Prostate gland (tissue), 2 donors: ENCODE data around the gene CSMD2. TPM values are rescaled to one million over a fixed set of nuclear protein-coding genes. Genes with fewer than 3 reads are reported as not detected.

ENCODE experiments used
- DNase-seq: peaks from one replicate; pipeline ENCODE4 v3.0.0-alpha.2; 2019; ENCODE audit warnings: low spot score
- H3K27ac ChIP-seq, 2 donors: fragments of 200-600 bp; sonication (generic); 2 replicates each; pipeline ENCODE4 v1.5.1; 2017 to 2019
- H3K27me3 ChIP-seq: fragments of 200-600 bp; sonication (generic); replicated peaks from 2 replicates; pipeline ENCODE4 v1.5.1; 2019; ENCODE audit not compliant: insufficient read depth
- H3K36me3 ChIP-seq, 2 donors: fragments of 200-600 bp; sonication (generic); 1 replicate in 1 of 2; 2 replicates in 1 of 2; pipeline versions ENCODE4 v1.5.1 to v1.8.1; 2017 to 2019
- H3K4me1 ChIP-seq: fragments of 200-600 bp; sonication (generic); replicated peaks from 2 replicates; pipeline ENCODE4 v1.5.1; 2019
- H3K4me3 ChIP-seq, 2 donors: fragments of 200-600 bp; sonication (generic); 2 replicates each; pipeline ENCODE4 v1.5.1; 2017 to 2019
- H3K9me3 ChIP-seq: fragments of 200-600 bp; sonication (generic); 2 replicates; pipeline ENCODE4 v1.5.1; 2017
- POLR2A ChIP-seq: fragments of 450-650 bp; IDR thresholded peaks from one replicate; pipeline ENCODE4 v1.6.1; 2016; ENCODE audit warnings: antibody characterized with exemption, mild to moderate bottlenecking
- POLR2AphosphoS5 ChIP-seq: sonication (generic); formaldehyde crosslinking; IDR thresholded peaks from one replicate; pipeline ENCODE4 v1.6.1; 2017; ENCODE audit warnings: antibody characterized with exemption
- WGBS: methylation state at CpG from one replicate; pipeline ENCODE4 v1.1.5; 2018; 5-methylcytosine and 5-hydroxymethylcytosine counted together
- intact Hi-C: fragments of 100-400 bp; cut with DNase I; formaldehyde crosslinking; loops from one replicate; pipeline ENCODE4 v1.14.2; 2022
- total RNA-seq, 2 donors: library from RNA; depleted of rRNA; stranded (reverse); fragments of >200 nt; gene quantifications; one replicate each; pipeline ENCODE4 v1.1.0, GENCODE V29; 2016
- TF ChIP-seq, protein P1 (sequence below), 4 experiments: fragments of 200-600 bp in 2 of 4; fragments of 450-650 bp in 2 of 4; sonication (generic) in 2 of 4; IDR thresholded peaks; 1 replicate in 3 of 4; 2 replicates in 1 of 4; pipeline ENCODE4 v1.5.1; 2016 to 2019; ENCODE audit warnings: antibody characterized with exemption in 4 of 4, mild to moderate bottlenecking in 2 of 4, moderate library complexity in 2 of 4

The CSMD2 gene
- total RNA-seq, 2 donors from 2014 or later: 0.14 to 5.5 TPM

DNA sequence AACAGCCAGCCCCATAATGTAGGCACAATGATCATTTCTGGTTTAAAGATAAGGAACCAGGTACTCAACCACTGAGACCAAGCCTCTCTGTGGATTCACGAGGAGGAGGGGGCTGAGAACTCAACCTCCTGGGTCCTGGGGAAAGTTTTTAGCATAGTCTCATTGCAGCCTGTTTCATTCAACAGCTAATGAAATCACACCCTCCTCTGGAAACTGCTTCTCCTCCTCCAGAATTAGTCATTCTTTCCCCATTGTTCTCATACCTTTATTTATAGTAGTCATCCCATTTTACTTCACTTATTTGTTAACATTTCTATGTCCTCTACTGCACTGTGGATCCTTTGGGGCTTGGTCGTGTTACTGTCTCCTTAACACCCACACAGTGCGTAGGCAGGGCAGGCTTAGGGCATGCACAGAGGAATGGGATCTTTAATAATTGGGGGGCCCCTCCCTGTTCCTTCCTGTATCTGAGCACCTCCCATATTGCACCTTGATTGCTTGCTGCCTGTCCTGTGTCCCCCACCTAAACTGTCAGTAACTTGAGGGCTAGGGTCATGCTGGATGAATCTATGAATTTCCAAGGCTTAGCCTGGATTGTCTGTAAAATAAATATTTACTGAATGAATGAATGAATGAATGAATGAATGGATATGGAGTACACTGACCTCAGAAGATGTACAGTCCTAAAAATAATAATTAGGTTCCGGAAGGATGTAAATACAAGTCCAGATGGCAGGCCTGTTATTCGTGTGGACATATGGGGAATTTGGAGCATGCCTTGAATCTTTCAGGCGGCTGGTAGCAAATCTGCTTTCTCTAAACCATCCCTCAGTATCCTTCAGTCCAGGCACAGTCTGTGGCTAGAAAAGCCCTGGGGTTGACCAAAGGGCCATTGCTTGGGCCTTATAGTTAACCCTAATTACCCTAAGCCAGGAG lies 455.0 kb downstream of the CSMD2 start:
- TF ChIP-seq, protein P1, sequence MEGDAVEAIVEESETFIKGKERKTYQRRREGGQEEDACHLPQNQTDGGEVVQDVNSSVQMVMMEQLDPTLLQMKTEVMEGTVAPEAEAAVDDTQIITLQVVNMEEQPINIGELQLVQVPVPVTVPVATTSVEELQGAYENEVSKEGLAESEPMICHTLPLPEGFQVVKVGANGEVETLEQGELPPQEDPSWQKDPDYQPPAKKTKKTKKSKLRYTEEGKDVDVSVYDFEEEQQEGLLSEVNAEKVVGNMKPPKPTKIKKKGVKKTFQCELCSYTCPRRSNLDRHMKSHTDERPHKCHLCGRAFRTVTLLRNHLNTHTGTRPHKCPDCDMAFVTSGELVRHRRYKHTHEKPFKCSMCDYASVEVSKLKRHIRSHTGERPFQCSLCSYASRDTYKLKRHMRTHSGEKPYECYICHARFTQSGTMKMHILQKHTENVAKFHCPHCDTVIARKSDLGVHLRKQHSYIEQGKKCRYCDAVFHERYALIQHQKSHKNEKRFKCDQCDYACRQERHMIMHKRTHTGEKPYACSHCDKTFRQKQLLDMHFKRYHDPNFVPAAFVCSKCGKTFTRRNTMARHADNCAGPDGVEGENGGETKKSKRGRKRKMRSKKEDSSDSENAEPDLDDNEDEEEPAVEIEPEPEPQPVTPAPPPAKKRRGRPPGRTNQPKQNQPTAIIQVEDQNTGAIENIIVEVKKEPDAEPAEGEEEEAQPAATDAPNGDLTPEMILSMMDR (IDR thresholded peaks at IDR 0.05): no peak
- no peak for TF ChIP-seq POLR2A
- TF ChIP-seq POLR2AphosphoS5: no peak
- WGBS: 78% methylated on average over 6 of the region's 6 CpGs
- Histone ChIP-seq H3K9me3 (no peaks in the 10 kb centered on the region), H3K27ac (no peak overlapping the region), H3K36me3 (no peaks in the 10 kb centered on the region), H3K4me3 (no peak overlapping the region), H3K4me1 (no peaks in the 10 kb centered on the region), H3K27me3 (no peaks in the 10 kb centered on the region)
- DNase-seq: no peak
- intact Hi-C loops: no loop called here

DNA sequence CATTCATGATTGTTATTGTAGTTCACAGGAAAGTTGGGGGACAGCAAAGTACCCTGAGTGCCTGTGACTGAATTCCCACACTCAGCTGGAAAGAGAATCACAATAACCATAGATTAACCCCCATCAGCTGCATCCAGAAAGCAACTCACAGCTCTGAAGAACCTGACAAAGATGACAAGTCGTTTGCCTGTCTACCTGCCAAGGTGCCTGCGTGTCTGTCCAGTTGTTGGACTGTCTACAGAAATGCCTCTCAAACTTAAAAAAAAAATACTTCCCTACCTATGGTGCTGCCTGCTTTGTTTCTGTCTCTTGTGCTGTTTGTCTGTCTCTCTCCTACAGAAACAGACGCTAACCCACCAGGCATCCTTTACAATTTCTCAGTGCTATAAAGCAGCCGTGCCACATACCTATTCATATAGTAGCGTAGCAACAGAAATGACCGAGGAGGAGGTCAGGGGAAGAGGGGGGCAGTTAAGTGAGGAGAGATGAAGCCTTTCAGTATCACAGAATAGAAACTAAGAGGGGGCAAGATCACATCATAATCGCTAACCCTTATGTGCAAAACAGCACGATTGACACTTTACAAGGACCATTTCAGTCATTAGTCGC lies 455.8 kb downstream of the CSMD2 start:
- TF ChIP-seq POLR2A: no peak
- TF ChIP-seq POLR2AphosphoS5: no peak
- TF ChIP-seq, protein P1 (IDR thresholded peaks at IDR 0.05): no peak
- intact Hi-C loops: no loop called here
- 54% methylated on average over 9 of the region's 9 CpGs for WGBS
- no peak overlapping the region for H3K27ac ChIP-seq
- H3K9me3 ChIP-seq: no peaks in the 10 kb centered on the region
- no peaks in the 10 kb centered on the region for H3K4me1 ChIP-seq
- H3K36me3 ChIP-seq: no peaks in the 10 kb centered on the region
- no peak for DNase-seq
- H3K27me3 ChIP-seq: peaks cover 2% of the 10 kb centered on the region
- H3K4me3 ChIP-seq: no peak overlapping the region

DNA sequence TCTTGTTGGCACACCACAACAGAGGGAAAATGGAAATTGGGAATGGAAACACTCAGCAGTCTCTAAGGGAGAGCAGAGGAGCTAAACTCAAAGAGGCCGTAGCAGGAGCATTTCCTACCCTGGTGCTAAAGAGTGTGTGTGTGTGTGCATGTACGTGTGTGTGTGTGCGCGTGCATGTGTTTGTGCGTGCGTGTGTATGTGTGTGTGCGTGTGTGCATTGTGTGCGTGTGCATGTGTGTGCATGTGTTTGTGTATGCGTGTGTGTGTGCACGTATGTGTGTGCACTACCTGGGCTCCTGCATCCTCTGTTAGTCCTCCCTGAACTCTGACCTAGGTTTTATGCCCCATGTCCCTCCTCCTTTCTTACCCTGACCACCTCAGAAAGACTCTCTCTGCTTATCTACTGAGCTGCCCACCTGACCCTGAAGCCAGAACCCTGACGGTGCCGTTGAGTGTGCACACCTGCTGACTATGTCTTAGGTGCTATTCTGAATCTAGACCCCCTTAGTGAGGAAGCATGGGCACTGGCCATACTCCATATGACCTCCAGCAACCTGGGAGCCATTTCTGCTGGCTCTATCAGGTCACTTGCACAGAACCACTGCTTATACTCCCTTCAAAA lies 458.3 kb downstream of the CSMD2 start:
- intact Hi-C loops: no loop called here
- no peaks in the 10 kb centered on the region for H3K4me1 ChIP-seq
- TF ChIP-seq POLR2A (no peak), POLR2AphosphoS5 (no peak)
- TF ChIP-seq, protein P1 (IDR thresholded peaks at IDR 0.05): no peak
- WGBS: 84% methylated on average over 12 of the region's 12 CpGs
- no peak overlapping the region for H3K4me3 ChIP-seq
- H3K9me3 ChIP-seq: no peaks in the 10 kb centered on the region
- H3K27me3 ChIP-seq: peaks cover 2% of the 10 kb centered on the region
- no peaks in the 10 kb centered on the region for H3K36me3 ChIP-seq
- DNase-seq: no peak
- no peak overlapping the region for H3K27ac ChIP-seq

DNA sequence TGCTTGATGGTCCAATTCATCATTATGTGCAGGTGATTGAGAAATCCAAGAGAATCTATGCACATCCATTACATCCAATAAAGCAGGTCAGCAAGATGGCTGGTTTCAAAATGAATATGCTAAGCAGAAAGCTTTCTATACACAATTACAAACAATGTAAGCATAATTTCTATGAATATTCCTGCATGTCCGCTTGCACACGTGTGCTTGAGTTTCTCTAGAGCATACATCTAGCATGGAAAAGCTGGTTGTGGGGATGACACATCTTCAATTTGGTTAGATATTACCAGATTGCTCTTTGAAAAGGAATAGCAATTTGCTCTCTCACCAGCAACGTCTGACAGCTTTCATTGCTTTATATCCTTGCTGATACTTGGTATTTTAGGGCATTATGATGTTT lies 461.6 kb downstream of the CSMD2 start:
- no peak overlapping the region for H3K27ac ChIP-seq
- 67% methylated on average over 3 of the region's 3 CpGs for WGBS
- H3K4me1 ChIP-seq: no peaks in the 10 kb centered on the region
- H3K4me3 ChIP-seq: no peak overlapping the region
- intact Hi-C loops: no loop called here
- peaks cover 2% of the 10 kb centered on the region for H3K27me3 ChIP-seq
- TF ChIP-seq POLR2AphosphoS5 (no peak), POLR2A (no peak)
- TF ChIP-seq, protein P1 (IDR thresholded peaks at IDR 0.05): no peak
- no peaks in the 10 kb centered on the region for H3K9me3 ChIP-seq
- no peaks in the 10 kb centered on the region for H3K36me3 ChIP-seq
- no peak for DNase-seq
